HepG2 (cell line): ENCODE data around the gene DLEC1. TPM values are rescaled to one million over a fixed set of nuclear protein-coding genes. Genes with fewer than 3 reads are reported as not detected.

Source experiments
- DPF2 ChIP-seq: sonication (generic); formaldehyde crosslinking; IDR thresholded peaks from 2 replicates; pipeline ENCODE4 v1.4.0; 2020; ENCODE audit warnings: mild to moderate bottlenecking, low read depth, missing genetic modification reagents, borderline replicate concordance
- HMG20B ChIP-seq: conservative IDR thresholded peaks from 2 replicates; pipeline ENCODE4 v1.6.1; 2016; ENCODE audit warnings: missing genetic modification reagents, missing compliant biosample characterization
- ISL2 ChIP-seq: sonication (generic); formaldehyde crosslinking; IDR thresholded peaks from 2 replicates; pipeline ENCODE4 v1.5.0; 2020; ENCODE audit warnings: missing genetic modification reagents
- KLF6 ChIP-seq: IDR thresholded peaks from 2 replicates; pipeline ENCODE4 v1.8.0; 2016; ENCODE audit warnings: missing biosample characterization, missing genetic modification reagents
- MTERF4 ChIP-seq: sonication (generic); formaldehyde crosslinking; IDR thresholded peaks from 2 replicates; pipeline ENCODE4 v1.8.0; 2023; ENCODE audit warnings: mild to moderate bottlenecking, missing genetic modification reagents
- PBX2 ChIP-seq: IDR thresholded peaks from 2 replicates; pipeline ENCODE4 v1.6.1; 2016; ENCODE audit warnings: control low read depth
- SIX1 ChIP-seq: sonication (generic); formaldehyde crosslinking; IDR thresholded peaks from 2 replicates; pipeline ENCODE4 v1.4.0; 2020; ENCODE audit warnings: missing genetic modification reagents, borderline replicate concordance
- SYNCRIP ChIP-seq: fragments of 200-400 bp; formaldehyde crosslinking; IDR thresholded peaks from 2 replicates; pipeline ENCODE4 v1.6.1; 2018; ENCODE audit warnings: mild to moderate bottlenecking, low read depth, low read length; ENCODE audit not compliant: insufficient read depth
- WIZ ChIP-seq: sonication (generic); formaldehyde crosslinking; IDR thresholded peaks from 2 replicates; pipeline ENCODE4 v1.5.1; 2020; ENCODE audit warnings: mild to moderate bottlenecking, missing genetic modification reagents
- ZBTB3 ChIP-seq: sonication (generic); formaldehyde crosslinking; IDR thresholded peaks from 2 replicates; pipeline ENCODE4 v1.4.0; 2020; ENCODE audit warnings: low read depth, mild to moderate bottlenecking, moderate library complexity, missing genetic modification reagents, borderline replicate concordance
- ZBTB33 ChIP-seq: sonication (generic); formaldehyde crosslinking; IDR thresholded peaks from 2 replicates; pipeline ENCODE4 v1.4.0; 2020; ENCODE audit warnings: missing genetic modification reagents
- ZNF431 ChIP-seq: sonication (generic); formaldehyde crosslinking; IDR thresholded peaks from 2 replicates; pipeline ENCODE4 v1.9.0; 2022; ENCODE audit warnings: missing genetic modification reagents, low read depth, mild to moderate bottlenecking, borderline replicate concordance
- ZNF510 ChIP-seq: sonication (generic); formaldehyde crosslinking; IDR thresholded peaks from 2 replicates; pipeline ENCODE4 v1.4.0; 2020; ENCODE audit warnings: low read depth, mild to moderate bottlenecking, missing genetic modification reagents
- ZNF597 ChIP-seq: sonication (generic); formaldehyde crosslinking; IDR thresholded peaks from 2 replicates; pipeline ENCODE4 v1.5.0; 2020; ENCODE audit warnings: missing genetic modification reagents
- ZNF609 ChIP-seq: sonication (generic); formaldehyde crosslinking; IDR thresholded peaks from 2 replicates; pipeline ENCODE4 v1.4.0; 2020; ENCODE audit warnings: mild to moderate bottlenecking, missing genetic modification reagents, borderline replicate concordance
- ZNF704 ChIP-seq: sonication (generic); formaldehyde crosslinking; IDR thresholded peaks from 2 replicates; pipeline ENCODE4 v1.8.1; 2023; ENCODE audit warnings: mild to moderate bottlenecking, inconsistent platforms, moderate library complexity, missing genetic modification reagents, borderline replicate concordance
- polyA plus RNA-seq, 8 experiments: library from polyadenylated mRNA; depleted of rRNA in 3 of 8; stranded (reverse) in 7 of 8; unstranded in 1 of 8; fragments of >200 nt; fragmentation: Illumina TruSeq in 4 of 8; extraction: Trizol in 4 of 8; gene quantifications; 2 replicates each; pipeline versions ENCODE4 v1.2.1 to v1.2.3, GENCODE V29; 2011 to 2016; ENCODE audit warnings: low read depth in 4 of 8, missing spikeins in 1 of 8, mixed read lengths in 1 of 8; ENCODE audit not compliant: insufficient read depth in 1 of 8
- total RNA-seq, 5 experiments: library from RNA; depleted of rRNA; stranded (reverse); fragments of >200 nt; fragmentation: Illumina TruSeq; extraction: Trizol; gene quantifications; 2 replicates each; pipeline ENCODE4 v1.2.3, GENCODE V29; 2016; ENCODE audit warnings: low read depth in 1 of 5

DLEC1 gene
- total and polyA plus RNA-seq, 2 of the 13 experiments (the other 11 are each of a cell fraction or from before 2014, with no cell fraction given) = 0.09 TPM; not detected in 1

- TF ChIP-seq ZNF609 (CRISPR knock-in tag) = no peak
- TF ChIP-seq SYNCRIP = no peak
- 0 out of 2 replicates have a peak, but pooled peaks have one; percentile 58 for TF ChIP-seq ZBTB3
- TF ChIP-seq KLF6 (CRISPR knock-in tag) = 0 out of 2 replicates have a peak, but pooled peaks have one; percentile 28
- no peak for TF ChIP-seq DPF2 (CRISPR knock-in tag)
- TF ChIP-seq ZNF431 = peak; percentile 86; the same call in 1 of the 2 replicates
- 0 out of 2 replicates have a peak, but pooled peaks have one; percentile 16 for TF ChIP-seq MTERF4 (CRISPR knock-in tag)
- TF ChIP-seq PBX2 = peak; percentile 57; the same call in 1 of the 2 replicates
- no peak for TF ChIP-seq ZNF704 (CRISPR knock-in tag)
- TF ChIP-seq HMG20B (CRISPR knock-in tag) = no peak
- no peak for TF ChIP-seq ZNF597
- no peak for TF ChIP-seq ISL2 (CRISPR knock-in tag)
- TF ChIP-seq ZBTB33 (CRISPR knock-in tag) = no peak
- no peak for TF ChIP-seq WIZ (CRISPR knock-in tag)
- TF ChIP-seq SIX1 (CRISPR knock-in tag) = no peak
- TF ChIP-seq ZNF510 (CRISPR knock-in tag) = no peak
These were observed 98.0 kb downstream of the DLEC1 start, which contains the start of gene ACAA1 (continued) for GRCh38 chr3:38136777-38137614.
